Testis (tissue), 2 donors: Measurements from ENCODE around the gene CAGE1.
A peak's percentile ranks its signal among the peaks of the same experiment; 100 is the strongest.

Experiments
- CTCF ChIP-seq, 3 experiments: fragments of 450-650 bp in 2 of 3; fragments of 200-600 bp in 1 of 3; sonication (generic) in 1 of 3; IDR thresholded peaks; one replicate each; pipeline ENCODE4 v1.5.1; 2016 to 2019; ENCODE audit warnings: antibody characterized with exemption in 3 of 3, mild to moderate bottlenecking in 2 of 3, moderate library complexity in 1 of 3
- POLR2A ChIP-seq: fragments of 450-650 bp; IDR thresholded peaks from one replicate; pipeline ENCODE4 v1.6.1; 2017; ENCODE audit warnings: antibody characterized with exemption, mild to moderate bottlenecking, moderate library complexity

- TF ChIP-seq CTCF (IDR thresholded peaks at IDR 0.05) (peak in 1 of 3 experiments; percentile 5), POLR2A (peak; percentile 72)
Observed at GRCh38 chr6:7312616-7313504, 76.7 kb downstream of the CAGE1 start, which contains the start of gene SSR1.
